SK-N-SH treated with all-trans-retinoic acid at 6 μM for 48 hours (cell line): ENCODE data around the gene IL16.

Experiments
- ARNTL ChIP-seq: fragments of 450-650 bp; formaldehyde crosslinking; IDR thresholded peaks from 2 replicates; pipeline ENCODE4 v1.5.0; 2020; ENCODE audit warnings: low read depth, mild to moderate bottlenecking, moderate library complexity, borderline replicate concordance
- CREB5 ChIP-seq: fragments of 250-450 bp; sonication (Bioruptor Pico); IDR thresholded peaks from 2 replicates; pipeline ENCODE4 v1.5.1; 2020; ENCODE audit warnings: low read depth, mild to moderate bottlenecking, moderate library complexity
- CSRNP3 ChIP-seq: fragments of 250-450 bp; sonication (Bioruptor Pico); IDR thresholded peaks from 2 replicates; pipeline ENCODE4 v1.5.1; 2021; ENCODE audit warnings: mild to moderate bottlenecking, moderate library complexity
- OSR1 ChIP-seq: fragments of 250-450 bp; sonication (Bioruptor Pico); IDR thresholded peaks from 2 replicates; pipeline ENCODE4 v1.8.0; 2022; ENCODE audit warnings: moderate library complexity, mild to moderate bottlenecking, inconsistent platforms
- PATZ1 ChIP-seq: fragments of 250-450 bp; sonication (Bioruptor Pico); IDR thresholded peaks from 2 replicates; pipeline ENCODE4 v1.8.0; 2020; ENCODE audit warnings: mild to moderate bottlenecking, moderate library complexity, borderline replicate concordance
- POU6F1 ChIP-seq: fragments of 250-450 bp; sonication (Bioruptor Pico); IDR thresholded peaks from 2 replicates; pipeline ENCODE4 v1.8.0; 2021; ENCODE audit warnings: low read depth, mild to moderate bottlenecking, moderate library complexity, borderline replicate concordance
- PPARA ChIP-seq: fragments of 250-450 bp; sonication (Bioruptor Pico); IDR thresholded peaks from 2 replicates; pipeline ENCODE4 v1.5.0; 2020; ENCODE audit warnings: mild to moderate bottlenecking, borderline replicate concordance
- RARB ChIP-seq: fragments of 250-450 bp; sonication (Bioruptor Pico); IDR thresholded peaks from 2 replicates; pipeline ENCODE4 v1.8.0; 2021; ENCODE audit warnings: mild to moderate bottlenecking, moderate library complexity
- SNAI2 ChIP-seq: fragments of 250-450 bp; sonication (Bioruptor Pico); IDR thresholded peaks from 2 replicates; pipeline ENCODE4 v1.5.0; 2020; ENCODE audit warnings: mild to moderate bottlenecking, moderate library complexity
- TCF4 ChIP-seq: fragments of 250-450 bp; sonication (Bioruptor Pico); IDR thresholded peaks from 2 replicates; pipeline ENCODE4 v1.8.0; 2021; ENCODE audit warnings: mild to moderate bottlenecking, moderate library complexity, borderline replicate concordance
- ZFP3 ChIP-seq: fragments of 250-450 bp; sonication (Bioruptor Pico); IDR thresholded peaks from 2 replicates; pipeline ENCODE4 v1.5.0; 2020; ENCODE audit warnings: mild to moderate bottlenecking, moderate library complexity
- ZNF70 ChIP-seq: fragments of 450-650 bp; formaldehyde crosslinking; IDR thresholded peaks from 2 replicates; pipeline ENCODE4 v1.5.0; 2020; ENCODE audit warnings: mild to moderate bottlenecking, moderate library complexity

- no peak for TF ChIP-seq TCF4 (CRISPR knock-in tag)
- TF ChIP-seq PPARA (CRISPR knock-in tag) = no peak
- no peak for TF ChIP-seq PATZ1 (CRISPR knock-in tag)
- TF ChIP-seq POU6F1 (CRISPR knock-in tag) = no peak
- TF ChIP-seq ZNF70 (CRISPR knock-in tag) = no peak
- TF ChIP-seq ARNTL (CRISPR knock-in tag) = no peak
- no peak for TF ChIP-seq SNAI2 (CRISPR knock-in tag)
- TF ChIP-seq RARB (CRISPR knock-in tag) = no peak
- no peak for TF ChIP-seq ZFP3 (CRISPR knock-in tag)
- TF ChIP-seq CSRNP3 (CRISPR knock-in tag) = no peak
- no peak for TF ChIP-seq OSR1 (CRISPR knock-in tag)
- no peak for TF ChIP-seq CREB5 (CRISPR knock-in tag)
Measured at GRCh38 chr15:81346611-81347010, 149.9 kb downstream of the IL16 start.
